ENCODE data around the gene GPR89A.

DNA sequence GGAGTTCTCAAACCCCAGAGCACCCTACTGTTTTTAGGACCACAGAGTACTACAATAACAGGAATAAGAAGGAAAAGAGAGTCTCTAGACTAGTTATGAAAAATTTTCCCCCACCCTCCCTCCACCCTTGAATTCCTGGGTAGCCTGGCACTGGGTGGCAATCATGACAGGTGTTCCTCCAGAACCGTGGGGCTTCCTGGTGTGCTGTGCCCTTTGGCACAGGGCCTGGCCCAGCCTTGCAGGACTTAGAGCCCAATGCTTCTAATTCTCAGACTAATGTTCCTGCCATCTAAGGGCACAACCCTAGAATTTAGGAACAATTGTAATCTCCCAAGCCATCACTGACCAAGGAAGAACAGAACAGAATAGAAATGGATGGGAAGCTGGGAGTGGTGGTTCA is 110.0 kb downstream of the GPR89A start:
- TF ChIP-seq EZH2 (IDR thresholded peaks at IDR 0.05; ENCODE audit: borderline replicate concordance, low read depth, low read length, severe bottlenecking), result no peak
- TF ChIP-seq, protein P1, sequence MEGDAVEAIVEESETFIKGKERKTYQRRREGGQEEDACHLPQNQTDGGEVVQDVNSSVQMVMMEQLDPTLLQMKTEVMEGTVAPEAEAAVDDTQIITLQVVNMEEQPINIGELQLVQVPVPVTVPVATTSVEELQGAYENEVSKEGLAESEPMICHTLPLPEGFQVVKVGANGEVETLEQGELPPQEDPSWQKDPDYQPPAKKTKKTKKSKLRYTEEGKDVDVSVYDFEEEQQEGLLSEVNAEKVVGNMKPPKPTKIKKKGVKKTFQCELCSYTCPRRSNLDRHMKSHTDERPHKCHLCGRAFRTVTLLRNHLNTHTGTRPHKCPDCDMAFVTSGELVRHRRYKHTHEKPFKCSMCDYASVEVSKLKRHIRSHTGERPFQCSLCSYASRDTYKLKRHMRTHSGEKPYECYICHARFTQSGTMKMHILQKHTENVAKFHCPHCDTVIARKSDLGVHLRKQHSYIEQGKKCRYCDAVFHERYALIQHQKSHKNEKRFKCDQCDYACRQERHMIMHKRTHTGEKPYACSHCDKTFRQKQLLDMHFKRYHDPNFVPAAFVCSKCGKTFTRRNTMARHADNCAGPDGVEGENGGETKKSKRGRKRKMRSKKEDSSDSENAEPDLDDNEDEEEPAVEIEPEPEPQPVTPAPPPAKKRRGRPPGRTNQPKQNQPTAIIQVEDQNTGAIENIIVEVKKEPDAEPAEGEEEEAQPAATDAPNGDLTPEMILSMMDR (IDR thresholded peaks at IDR 0.05; ENCODE audit: borderline replicate concordance, extremely low read depth, low read length, poor library complexity, severe bottlenecking), result no peak

All from DND-41 (cell line).